ENCODE data around the gene TRIM75. TPM values are rescaled to one million over a fixed set of nuclear protein-coding genes. Genes with fewer than 3 reads are reported as not detected.

TRIM75 gene
- total and polyA plus RNA-seq, 7 experiments from 2014 or later = not detected

DNA sequence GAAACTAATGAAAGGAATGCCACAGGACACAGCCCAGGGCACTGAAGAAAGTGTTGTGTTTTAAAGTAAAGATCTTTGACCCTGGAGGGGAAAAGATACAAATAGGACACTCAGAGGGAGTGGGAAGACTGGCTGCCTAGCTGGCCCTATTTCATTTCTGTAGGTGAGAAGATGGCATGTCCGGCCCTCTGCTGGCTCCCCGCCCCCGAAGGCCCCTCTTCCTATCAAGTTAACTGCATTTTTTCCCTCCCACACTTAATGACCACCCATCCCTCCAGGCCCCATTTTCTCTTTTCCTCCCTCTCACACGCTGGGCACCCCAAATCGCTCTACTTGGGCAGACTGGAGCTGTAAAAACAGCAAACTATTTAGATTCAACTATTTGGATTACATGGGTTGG lies 5.5 kb upstream of the TRIM75 start:
- no peak for DNase-seq
- Histone ChIP-seq H3K27me3 (ENCODE audit: control insufficient read depth in 2 of 2, insufficient read depth in 2 of 2, low read length in 2 of 2) (no peaks in the 10 kb centered on the region), H3K36me3 (ENCODE audit: control insufficient read depth in 2 of 3, insufficient read depth in 3 of 3, low read length in 3 of 3) (no peaks in the 10 kb centered on the region), H3K4me1 (ENCODE audit: control insufficient read depth in 2 of 2, insufficient read depth in 2 of 2, low read length in 2 of 2) (no peaks in the 10 kb centered on the region), H3K4me3 (ENCODE audit: low read length) (no peak overlapping the region), H3K27ac (ENCODE audit: low read depth, low read length) (no peak overlapping the region), H3K9me3 (ENCODE audit: control insufficient read depth in 2 of 3, low read length in 3 of 3) (no peaks in the 10 kb centered on the region)
- Mint-ChIP-seq H3K9me3 (no peaks in the 10 kb centered on the region), H3K27me3 (peaks cover 0 to 22% (median 5%) of the 10 kb centered on the region in 5 donors), H3K27ac (no peak overlapping the region), H3K4me1 (no peaks in the 10 kb centered on the region), H3K4me3 (no peak overlapping the region), H3K36me3 (peaks cover 0 to 5% (median 0%) of the 10 kb centered on the region in 5 donors)
- POLR2A ChIA-PET = no interaction called here
- ATAC-seq = no peak
- CTCF ChIA-PET = no interaction called here
- intact Hi-C loops (cut with micrococcal nuclease) = no loop called here

DNA sequence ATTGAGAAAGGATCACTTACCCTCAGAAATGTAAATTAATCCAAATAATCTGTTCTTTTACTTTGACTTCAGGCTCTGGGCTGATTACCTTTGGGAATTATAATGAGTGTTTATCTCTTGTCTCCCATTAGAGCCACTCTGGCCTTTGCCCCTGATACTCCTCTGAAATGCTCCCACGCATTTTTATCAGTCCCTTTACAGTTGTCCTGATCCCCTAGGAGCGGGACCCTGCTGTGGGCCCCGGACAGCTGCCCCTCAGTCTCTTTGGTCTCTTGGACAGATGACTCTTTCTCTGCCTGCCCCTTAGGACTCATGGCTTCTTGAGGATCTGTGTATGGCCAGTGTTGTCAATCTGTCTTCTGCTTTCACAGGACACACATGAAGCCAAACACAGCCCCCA lies 1.0 kb upstream of the TRIM75 start:
- Mint-ChIP-seq H3K27ac (no peak overlapping the region), H3K9me3 (peaks cover 0 to 3% (median 0%) of the 10 kb centered on the region in 11 donors), H3K4me3 (no peak overlapping the region), H3K4me1 (no peaks in the 10 kb centered on the region), H3K27me3 (peaks cover 0 to 11% (median 0%) of the 10 kb centered on the region in 5 donors), H3K36me3 (no peaks in the 10 kb centered on the region)
- Histone ChIP-seq H3K27me3 (ENCODE audit: control insufficient read depth in 2 of 2, insufficient read depth in 2 of 2, low read length in 2 of 2) (no peaks in the 10 kb centered on the region), H3K4me3 (ENCODE audit: low read length) (no peak overlapping the region), H3K27ac (ENCODE audit: low read depth, low read length) (no peak overlapping the region), H3K4me1 (ENCODE audit: control insufficient read depth in 2 of 2, insufficient read depth in 2 of 2, low read length in 2 of 2) (no peaks in the 10 kb centered on the region), H3K9me3 (ENCODE audit: control insufficient read depth in 2 of 3, low read length in 3 of 3) (no peaks in the 10 kb centered on the region), H3K36me3 (ENCODE audit: control insufficient read depth in 2 of 3, insufficient read depth in 3 of 3, low read length in 3 of 3) (no peaks in the 10 kb centered on the region)
- POLR2A ChIA-PET = no interaction called here
- CTCF ChIA-PET = no interaction called here
- DNase-seq (no peak), ATAC-seq (no peak)
- intact Hi-C loops (cut with micrococcal nuclease) = no loop called here

- H3K27me3 Mint-ChIP-seq = peaks cover 0 to 7% (median 0%) of the 10 kb centered on the region in 5 donors
- intact Hi-C loops (cut with micrococcal nuclease) = no loop called here
These were observed 1.9 kb downstream of the TRIM75 start for GRCh38 chr4:165055601-165056000.

GRCh38 chr4:165058666-165059065 lies 5.0 kb downstream of the TRIM75 start:
- H3K9me3 Mint-ChIP-seq = peaks cover 0 to 3% (median 0%) of the 10 kb centered on the region in 11 donors
- no peak overlapping the region for H3K27ac Mint-ChIP-seq
- no peaks in the 10 kb centered on the region for H3K4me1 Mint-ChIP-seq
- Histone ChIP-seq H3K27me3 (ENCODE audit: control insufficient read depth in 2 of 2, insufficient read depth in 2 of 2, low read length in 2 of 2) (no peaks in the 10 kb centered on the region), H3K27ac (ENCODE audit: low read depth, low read length) (no peak overlapping the region), H3K36me3 (ENCODE audit: control insufficient read depth in 2 of 3, insufficient read depth in 3 of 3, low read length in 3 of 3) (no peaks in the 10 kb centered on the region), H3K4me1 (ENCODE audit: control insufficient read depth in 2 of 2, insufficient read depth in 2 of 2, low read length in 2 of 2) (no peaks in the 10 kb centered on the region), H3K9me3 (ENCODE audit: control insufficient read depth in 2 of 3, low read length in 3 of 3) (no peaks in the 10 kb centered on the region), H3K4me3 (ENCODE audit: low read length) (no peak overlapping the region)
- CTCF ChIA-PET = no interaction called here
- intact Hi-C loops (cut with micrococcal nuclease) = no loop called here
- POLR2A ChIA-PET = no interaction called here
- H3K4me3 Mint-ChIP-seq = no peak overlapping the region
- DNase-seq (no peak), ATAC-seq (no peak)
- H3K27me3 Mint-ChIP-seq = no peaks in the 10 kb centered on the region
- H3K36me3 Mint-ChIP-seq = no peaks in the 10 kb centered on the region

More at GRCh38 chr4:165055601-165056000, 1.9 kb downstream of the TRIM75 start:
- Histone ChIP-seq H3K4me1 (ENCODE audit: control insufficient read depth in 2 of 2, insufficient read depth in 2 of 2, low read length in 2 of 2) (no peaks in the 10 kb centered on the region), H3K36me3 (ENCODE audit: control insufficient read depth in 2 of 3, insufficient read depth in 3 of 3, low read length in 3 of 3) (no peaks in the 10 kb centered on the region), H3K27me3 (ENCODE audit: control insufficient read depth in 2 of 2, insufficient read depth in 2 of 2, low read length in 2 of 2) (no peaks in the 10 kb centered on the region), H3K4me3 (ENCODE audit: low read length) (no peak overlapping the region), H3K27ac (ENCODE audit: low read depth, low read length) (no peak overlapping the region), H3K9me3 (ENCODE audit: control insufficient read depth in 2 of 3, low read length in 3 of 3) (no peaks in the 10 kb centered on the region)
- ATAC-seq (no peak), DNase-seq (no peak)
- ChIA-PET POLR2A (no interaction called here), CTCF (no interaction called here)
- H3K36me3 Mint-ChIP-seq = no peaks in the 10 kb centered on the region
- H3K27ac Mint-ChIP-seq = no peak overlapping the region
- no peaks in the 10 kb centered on the region for H3K4me1 Mint-ChIP-seq
- H3K4me3 Mint-ChIP-seq = no peak overlapping the region
- peaks cover 0 to 3% (median 0%) of the 10 kb centered on the region in 11 donors for H3K9me3 Mint-ChIP-seq

DNA sequence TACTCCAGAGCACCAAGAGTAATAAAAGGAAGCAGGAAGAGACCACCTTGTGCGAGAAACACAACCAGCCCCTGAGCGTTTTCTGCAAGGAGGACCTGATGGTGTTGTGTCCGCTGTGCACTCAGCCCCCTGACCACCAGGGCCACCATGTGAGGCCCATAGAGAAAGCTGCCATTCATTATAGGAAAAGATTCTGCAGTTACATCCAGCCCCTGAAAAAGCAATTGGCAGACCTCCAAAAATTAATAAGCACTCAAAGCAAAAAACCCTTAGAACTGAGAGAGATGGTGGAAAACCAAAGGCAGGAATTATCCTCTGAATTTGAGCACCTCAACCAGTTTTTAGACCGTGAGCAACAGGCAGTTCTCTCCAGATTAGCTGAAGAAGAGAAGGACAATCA lies 5.7 kb downstream of the TRIM75 start:
- H3K27me3 Mint-ChIP-seq = no peaks in the 10 kb centered on the region
- intact Hi-C loops (cut with micrococcal nuclease) = no loop called here
- Histone ChIP-seq H3K27me3 (ENCODE audit: control insufficient read depth in 2 of 2, insufficient read depth in 2 of 2, low read length in 2 of 2) (no peaks in the 10 kb centered on the region), H3K36me3 (ENCODE audit: control insufficient read depth in 2 of 3, insufficient read depth in 3 of 3, low read length in 3 of 3) (no peaks in the 10 kb centered on the region), H3K4me3 (ENCODE audit: low read length) (no peak overlapping the region), H3K27ac (ENCODE audit: low read depth, low read length) (no peak overlapping the region), H3K9me3 (ENCODE audit: control insufficient read depth in 2 of 3, low read length in 3 of 3) (no peaks in the 10 kb centered on the region), H3K4me1 (ENCODE audit: control insufficient read depth in 2 of 2, insufficient read depth in 2 of 2, low read length in 2 of 2) (no peaks in the 10 kb centered on the region)
- no peak for DNase-seq
- CTCF ChIA-PET = no interaction called here
- H3K4me1 Mint-ChIP-seq = no peaks in the 10 kb centered on the region
- POLR2A ChIA-PET = no interaction called here
- H3K27ac Mint-ChIP-seq = peak overlapping the region in 1 of 9 donors; percentile 14
- no peak for ATAC-seq
- H3K9me3 Mint-ChIP-seq = peaks cover 0 to 3% (median 0%) of the 10 kb centered on the region in 11 donors
- no peak overlapping the region for H3K4me3 Mint-ChIP-seq
- no peaks in the 10 kb centered on the region for H3K36me3 Mint-ChIP-seq

DNA sequence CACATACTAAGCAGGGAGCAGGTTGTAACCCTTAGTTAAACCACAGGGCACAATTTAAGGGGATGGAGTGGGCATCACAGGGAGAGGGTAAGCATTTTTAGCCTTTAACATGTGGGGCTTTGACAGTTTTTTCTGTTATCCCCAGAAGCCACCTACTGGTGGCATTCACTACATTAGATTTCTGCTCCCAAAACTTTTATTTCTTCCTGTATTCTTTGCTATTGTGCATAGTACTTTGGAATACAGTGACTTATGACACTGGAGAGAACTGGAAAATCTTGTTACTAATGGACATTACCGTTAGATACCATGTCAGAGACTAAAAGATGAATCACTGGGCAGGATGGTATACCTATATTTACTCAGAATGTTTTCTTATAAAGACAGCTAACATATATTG lies 7.3 kb downstream of the TRIM75 start:
- no peak for ATAC-seq
- H3K4me1 Mint-ChIP-seq = no peaks in the 10 kb centered on the region

DNA sequence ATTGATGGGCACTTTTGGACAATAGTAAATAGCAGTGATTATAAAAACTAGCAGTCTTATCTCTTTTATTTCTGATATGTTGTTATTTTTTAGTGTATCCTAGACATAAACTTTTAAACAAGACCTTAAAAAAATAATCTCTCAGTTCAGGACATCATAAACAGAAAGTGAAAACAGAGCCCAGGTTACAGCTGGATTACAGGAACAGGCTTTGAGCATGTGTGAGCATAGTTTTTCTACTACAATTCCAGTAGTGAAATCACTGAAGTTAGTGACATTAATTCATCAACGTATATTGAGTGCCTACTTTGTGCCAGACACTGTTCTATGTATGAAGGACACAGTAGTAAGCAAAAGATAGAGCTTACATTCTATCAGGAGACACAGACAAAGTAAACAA lies 16.9 kb downstream of the TRIM75 start:
- no peak overlapping the region for H3K27ac ChIP-seq (ENCODE audit: low read depth, low read length)
- H3K4me1 ChIP-seq (ENCODE audit: control insufficient read depth in 2 of 2, insufficient read depth in 2 of 2, low read length in 2 of 2) = no peaks in the 10 kb centered on the region
- H3K36me3 Mint-ChIP-seq = peaks cover 0 to 18% (median 9%) of the 10 kb centered on the region in 5 donors
- no peaks in the 10 kb centered on the region for H3K9me3 Mint-ChIP-seq
- no peak overlapping the region for H3K27ac Mint-ChIP-seq
- no peaks in the 10 kb centered on the region for H3K27me3 Mint-ChIP-seq
- H3K27me3 ChIP-seq (ENCODE audit: control insufficient read depth in 2 of 2, insufficient read depth in 2 of 2, low read length in 2 of 2) = no peaks in the 10 kb centered on the region
- no peak overlapping the region for H3K4me3 ChIP-seq (ENCODE audit: low read length)
- H3K36me3 ChIP-seq (ENCODE audit: control insufficient read depth in 2 of 3, insufficient read depth in 3 of 3, low read length in 3 of 3) = no peaks in the 10 kb centered on the region
- intact Hi-C loops (cut with micrococcal nuclease) = no loop called here
- no peak overlapping the region for H3K4me3 Mint-ChIP-seq
- H3K9me3 ChIP-seq (ENCODE audit: control insufficient read depth in 2 of 3, low read length in 3 of 3) = no peaks in the 10 kb centered on the region
- POLR2A ChIA-PET = no interaction called here
- no peak for DNase-seq
- peaks cover 0 to 5% (median 0%) of the 10 kb centered on the region in 7 donors for H3K4me1 Mint-ChIP-seq
- CTCF ChIA-PET = no interaction called here
- ATAC-seq = no peak

More for the DNA sequence above, 7.3 kb downstream of the TRIM75 start:
- no peak for DNase-seq
- intact Hi-C loops (cut with micrococcal nuclease) = no loop called here
- CTCF ChIA-PET = no interaction called here
- POLR2A ChIA-PET = no interaction called here
- no peaks in the 10 kb centered on the region for H3K9me3 Mint-ChIP-seq
- H3K4me3 ChIP-seq (ENCODE audit: low read length) = no peak overlapping the region
- H3K4me3 Mint-ChIP-seq = no peak overlapping the region
- H3K36me3 ChIP-seq (ENCODE audit: control insufficient read depth in 2 of 3, insufficient read depth in 3 of 3, low read length in 3 of 3) = no peaks in the 10 kb centered on the region
- H3K36me3 Mint-ChIP-seq = no peaks in the 10 kb centered on the region
- H3K27me3 ChIP-seq (ENCODE audit: control insufficient read depth in 2 of 2, insufficient read depth in 2 of 2, low read length in 2 of 2) = no peaks in the 10 kb centered on the region
- no peaks in the 10 kb centered on the region for H3K27me3 Mint-ChIP-seq
- no peaks in the 10 kb centered on the region for H3K4me1 ChIP-seq (ENCODE audit: control insufficient read depth in 2 of 2, insufficient read depth in 2 of 2, low read length in 2 of 2)
- no peak overlapping the region for H3K27ac Mint-ChIP-seq
- H3K9me3 ChIP-seq (ENCODE audit: control insufficient read depth in 2 of 3, low read length in 3 of 3) = no peaks in the 10 kb centered on the region
- H3K27ac ChIP-seq (ENCODE audit: low read depth, low read length) = no peak overlapping the region
